Body of pancreas (tissue), 4 donors: Measurements from ENCODE around the gene GPN2.

Experiments used
- POLR2A ChIP-seq, 3 donors: fragments of 450-650 bp; IDR thresholded peaks; one replicate each; pipeline ENCODE4 v1.6.1; 2016; ENCODE audit warnings: antibody characterized with exemption in 3 of 3, mild to moderate bottlenecking in 2 of 3
- TF ChIP-seq, protein P1 (sequence below), 7 experiments: fragments of 450-650 bp in 4 of 7; fragments of 200-600 bp in 3 of 7; sonication (generic) in 3 of 7; IDR thresholded peaks; one replicate each; pipeline ENCODE4 v1.5.1; 2016 to 2019; ENCODE audit warnings: antibody characterized with exemption in 7 of 7

DNA sequence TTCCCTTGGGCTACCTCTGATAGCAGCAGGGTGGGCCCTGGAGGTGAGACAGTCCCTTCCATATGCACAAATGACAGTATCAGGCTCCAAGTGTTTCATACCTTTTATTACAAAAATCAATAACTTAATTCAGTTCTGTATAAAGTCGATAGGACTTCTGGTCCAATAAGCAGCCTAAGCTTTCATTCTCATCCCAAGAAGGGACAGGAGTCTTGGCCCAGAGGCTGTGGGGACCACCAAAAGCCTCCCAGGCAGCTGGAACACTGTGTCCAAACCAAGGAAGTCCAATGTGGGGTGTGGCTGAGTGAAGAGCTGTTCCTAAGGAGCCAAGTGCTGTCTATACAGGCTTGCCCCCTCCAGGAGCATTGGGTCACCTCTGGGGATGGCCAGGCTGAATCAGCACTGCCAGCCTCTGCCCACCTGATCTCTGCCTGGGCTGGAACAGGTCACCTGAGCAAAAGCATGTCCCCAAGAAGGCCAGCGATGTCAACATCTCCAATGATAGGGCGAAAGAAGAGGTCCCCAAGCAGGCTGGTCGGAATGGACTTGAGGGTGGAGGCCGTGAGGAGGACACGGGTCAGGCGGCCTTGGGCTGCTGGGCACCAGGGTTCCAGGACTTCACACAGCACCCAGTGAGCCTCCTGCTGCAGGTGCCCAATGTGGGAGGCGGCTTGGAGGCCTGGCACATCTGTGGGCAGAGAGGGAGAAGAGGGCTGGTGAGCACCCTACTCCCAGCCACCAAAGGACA lies 21.5 kb upstream of the GPN2 start:
- TF ChIP-seq, protein P1, sequence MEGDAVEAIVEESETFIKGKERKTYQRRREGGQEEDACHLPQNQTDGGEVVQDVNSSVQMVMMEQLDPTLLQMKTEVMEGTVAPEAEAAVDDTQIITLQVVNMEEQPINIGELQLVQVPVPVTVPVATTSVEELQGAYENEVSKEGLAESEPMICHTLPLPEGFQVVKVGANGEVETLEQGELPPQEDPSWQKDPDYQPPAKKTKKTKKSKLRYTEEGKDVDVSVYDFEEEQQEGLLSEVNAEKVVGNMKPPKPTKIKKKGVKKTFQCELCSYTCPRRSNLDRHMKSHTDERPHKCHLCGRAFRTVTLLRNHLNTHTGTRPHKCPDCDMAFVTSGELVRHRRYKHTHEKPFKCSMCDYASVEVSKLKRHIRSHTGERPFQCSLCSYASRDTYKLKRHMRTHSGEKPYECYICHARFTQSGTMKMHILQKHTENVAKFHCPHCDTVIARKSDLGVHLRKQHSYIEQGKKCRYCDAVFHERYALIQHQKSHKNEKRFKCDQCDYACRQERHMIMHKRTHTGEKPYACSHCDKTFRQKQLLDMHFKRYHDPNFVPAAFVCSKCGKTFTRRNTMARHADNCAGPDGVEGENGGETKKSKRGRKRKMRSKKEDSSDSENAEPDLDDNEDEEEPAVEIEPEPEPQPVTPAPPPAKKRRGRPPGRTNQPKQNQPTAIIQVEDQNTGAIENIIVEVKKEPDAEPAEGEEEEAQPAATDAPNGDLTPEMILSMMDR (IDR thresholded peaks at IDR 0.05), result no peak
- no peak for TF ChIP-seq POLR2A (IDR thresholded peaks at IDR 0.05)
